GM12873 (cell line): ENCODE results near the gene KMT2B.

Source experiments
- CTCF ChIP-seq: IDR thresholded peaks from 2 replicates; pipeline ENCODE4 v1.5.1; 2012; ENCODE audit warnings: low read depth, mild to moderate bottlenecking, moderate library complexity, low read length, control low read depth; ENCODE audit not compliant: insufficient read depth; ENCODE audit errors: missing control alignments

Gene KMT2B

GRCh38 chr19:35742121-35742724 lies 24.4 kb downstream of the KMT2B start, which contains the start of gene IGFLR1:
Gene IGFLR1, minus strand, starts transcription at chr19:35742452. Its CDS starts 1,272 bp downstream, at chr19:35741180.
- no peak for TF ChIP-seq CTCF

GRCh38 chr19:35743640-35744429 lies 26.0 kb downstream of the KMT2B start:
- no peak for TF ChIP-seq CTCF

DNA sequence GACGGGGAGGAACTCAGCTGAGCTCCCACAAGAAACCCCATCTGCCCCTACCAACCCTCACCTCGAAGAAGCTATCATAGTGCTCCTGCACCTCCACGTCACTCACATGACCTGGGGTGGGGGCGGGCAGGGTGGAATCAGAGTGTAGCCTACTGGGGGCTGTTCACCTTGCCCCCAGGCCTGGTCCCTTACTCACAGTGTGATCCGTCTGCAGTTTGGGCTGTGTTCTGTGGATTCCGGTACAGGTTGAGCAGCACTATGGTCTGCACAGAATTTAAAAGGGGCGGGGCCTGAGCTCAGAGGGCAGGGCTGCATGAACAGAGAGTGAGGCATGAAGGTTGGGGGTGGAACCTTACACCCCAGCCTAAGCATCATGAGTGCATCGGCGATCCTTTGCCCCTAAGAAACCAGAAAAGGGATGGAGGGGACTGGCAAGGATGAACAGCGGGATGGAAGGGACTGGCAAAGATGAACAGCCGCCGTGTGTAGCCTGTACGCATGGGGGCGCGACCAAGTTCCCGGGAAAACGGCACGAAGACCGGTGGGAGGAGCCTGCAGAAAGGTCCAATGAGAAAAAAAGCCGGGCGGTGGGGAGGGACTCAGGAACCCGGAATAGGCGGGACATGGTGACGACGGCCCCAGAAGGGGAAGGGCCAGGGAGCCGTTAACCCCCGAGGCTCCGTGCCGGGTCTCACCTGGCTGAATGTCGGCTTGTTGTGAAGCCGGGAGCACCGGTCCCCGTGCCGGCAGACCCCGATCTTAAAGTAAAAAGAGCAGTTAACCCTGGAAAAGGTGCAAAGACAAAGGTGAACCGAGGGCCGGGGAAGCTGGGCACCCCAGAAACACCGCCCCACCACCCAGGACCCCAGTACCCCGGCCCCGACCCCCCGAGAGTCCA lies 26.9 kb downstream of the KMT2B start:
- peak; percentile 26 for TF ChIP-seq CTCF

DNA sequence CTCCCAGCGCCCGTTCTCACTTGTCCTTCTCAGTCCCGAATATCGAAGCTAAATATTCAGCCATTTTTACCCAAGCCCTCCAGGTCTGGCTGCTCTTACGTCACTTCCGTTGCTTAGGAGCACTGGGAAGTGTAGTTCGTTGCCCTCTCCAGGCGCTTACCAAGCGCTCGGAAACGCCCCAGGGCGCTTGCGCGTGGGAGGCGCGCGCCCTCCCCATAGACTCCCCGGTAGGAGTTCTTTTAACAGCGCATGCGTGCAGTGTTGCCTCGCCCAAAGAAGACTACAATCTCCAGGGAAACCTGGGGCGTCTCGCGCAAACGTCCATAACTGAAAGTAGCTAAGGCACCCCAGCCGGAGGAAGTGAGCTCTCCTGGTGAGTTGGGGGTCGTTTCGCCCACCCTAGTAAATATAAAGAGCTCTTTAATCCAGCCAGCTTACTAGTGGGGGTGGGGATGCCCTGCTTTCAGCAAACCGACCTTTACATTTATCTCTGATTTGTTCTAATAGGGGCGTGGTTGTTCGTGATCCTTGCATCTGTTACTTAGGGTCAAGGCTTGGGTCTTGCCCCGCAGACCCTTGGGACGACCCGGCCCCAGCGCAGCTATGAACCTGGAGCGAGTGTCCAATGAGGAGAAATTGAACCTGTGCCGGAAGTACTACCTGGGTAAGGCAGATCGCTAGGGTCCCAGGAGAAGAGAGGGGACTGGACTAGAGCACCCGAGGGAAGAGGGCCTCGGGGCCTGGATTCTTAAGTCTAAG lies 27.7 kb downstream of the KMT2B start, which contains the start of the genes PSENEN and U2AF1L4:
TSS of gene PSENEN (plus strand) at position 324 of the 759 bp plus-strand sequence. CDS start at position 604, 280 bp downstream.
TSS of gene U2AF1L4 (minus strand) at position 91 of the 759 bp plus-strand sequence. CDS start at position 64, 27 bp downstream.
- no peak for TF ChIP-seq CTCF

DNA sequence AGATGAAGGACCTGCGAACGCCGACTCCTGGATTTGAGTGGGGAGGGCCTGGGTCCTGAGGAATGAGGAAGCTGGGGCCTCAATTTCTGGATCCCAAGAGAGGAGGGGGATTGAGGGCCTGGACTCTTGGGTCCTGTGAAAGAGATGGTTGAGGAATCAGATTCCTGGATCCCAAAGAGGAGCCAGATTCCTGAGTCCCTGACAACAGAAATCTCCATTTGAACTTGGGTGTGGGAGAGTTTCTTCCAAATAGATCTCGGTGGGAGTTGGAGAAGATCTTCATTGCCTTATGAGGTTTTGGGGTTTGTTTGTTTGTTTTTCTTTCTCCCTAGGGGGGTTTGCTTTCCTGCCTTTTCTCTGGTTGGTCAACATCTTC lies 28.3 kb downstream of the KMT2B start:
- TF ChIP-seq CTCF, result no peak

DNA sequence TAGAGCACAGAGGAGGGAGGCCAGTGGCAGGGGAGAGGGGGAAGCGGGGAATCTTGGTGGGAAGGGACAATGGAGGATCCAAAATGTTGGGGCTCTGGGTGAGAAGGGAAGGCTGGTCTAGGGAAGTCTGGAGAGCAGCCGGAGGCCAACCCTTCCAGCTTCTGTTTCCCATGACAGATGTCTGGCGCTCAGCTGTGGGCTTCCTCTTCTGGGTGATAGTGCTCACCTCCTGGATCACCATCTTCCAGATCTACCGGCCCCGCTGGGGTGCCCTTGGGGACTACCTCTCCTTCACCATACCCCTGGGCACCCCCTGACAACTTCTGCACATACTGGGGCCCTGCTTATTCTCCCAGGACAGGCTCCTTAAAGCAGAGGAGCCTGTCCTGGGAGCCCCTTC lies 28.7 kb downstream of the KMT2B start:
- TF ChIP-seq CTCF, result no peak
